ENCODE data around the gene MOCS3.
"Not testable (repeated sequence)": the region's sequence is repeated elsewhere in the genome, so short reads cannot be mapped to it uniquely, and the experiment has no call there.

MOCS3 gene

DNA sequence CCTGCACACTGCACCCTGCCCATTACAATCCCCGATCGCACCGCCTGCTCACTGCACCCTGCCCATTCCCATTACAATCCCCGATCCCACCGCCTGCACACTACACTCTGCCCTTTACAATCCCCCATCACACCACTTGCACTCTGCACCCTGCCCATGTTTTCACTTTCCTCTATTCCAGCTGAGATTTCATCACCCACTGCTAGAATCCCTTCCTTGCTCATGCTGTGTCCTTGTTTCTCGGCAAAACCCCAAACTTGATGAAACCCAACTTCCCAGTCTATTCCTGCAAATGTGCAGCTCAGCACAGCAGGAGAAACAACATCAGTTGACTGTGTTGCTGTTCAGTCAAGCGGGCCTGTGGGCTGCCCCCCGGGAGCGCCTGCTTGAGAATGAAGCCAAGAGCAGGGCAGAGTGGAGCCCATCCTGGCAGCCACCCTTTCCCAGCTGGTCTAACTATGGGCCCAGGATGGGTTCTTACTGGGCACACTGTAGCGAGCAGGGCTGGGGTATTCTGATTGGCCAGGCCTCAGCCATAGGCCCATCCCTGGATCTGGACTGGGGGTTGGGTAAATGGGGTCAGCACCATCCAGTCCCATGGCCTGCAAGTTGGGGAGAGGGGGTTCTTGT lies 17.2 kb downstream of the MOCS3 start:
- intact Hi-C loops (cut with DNase I): no loop called here
- DNase-seq: no peak

DNA sequence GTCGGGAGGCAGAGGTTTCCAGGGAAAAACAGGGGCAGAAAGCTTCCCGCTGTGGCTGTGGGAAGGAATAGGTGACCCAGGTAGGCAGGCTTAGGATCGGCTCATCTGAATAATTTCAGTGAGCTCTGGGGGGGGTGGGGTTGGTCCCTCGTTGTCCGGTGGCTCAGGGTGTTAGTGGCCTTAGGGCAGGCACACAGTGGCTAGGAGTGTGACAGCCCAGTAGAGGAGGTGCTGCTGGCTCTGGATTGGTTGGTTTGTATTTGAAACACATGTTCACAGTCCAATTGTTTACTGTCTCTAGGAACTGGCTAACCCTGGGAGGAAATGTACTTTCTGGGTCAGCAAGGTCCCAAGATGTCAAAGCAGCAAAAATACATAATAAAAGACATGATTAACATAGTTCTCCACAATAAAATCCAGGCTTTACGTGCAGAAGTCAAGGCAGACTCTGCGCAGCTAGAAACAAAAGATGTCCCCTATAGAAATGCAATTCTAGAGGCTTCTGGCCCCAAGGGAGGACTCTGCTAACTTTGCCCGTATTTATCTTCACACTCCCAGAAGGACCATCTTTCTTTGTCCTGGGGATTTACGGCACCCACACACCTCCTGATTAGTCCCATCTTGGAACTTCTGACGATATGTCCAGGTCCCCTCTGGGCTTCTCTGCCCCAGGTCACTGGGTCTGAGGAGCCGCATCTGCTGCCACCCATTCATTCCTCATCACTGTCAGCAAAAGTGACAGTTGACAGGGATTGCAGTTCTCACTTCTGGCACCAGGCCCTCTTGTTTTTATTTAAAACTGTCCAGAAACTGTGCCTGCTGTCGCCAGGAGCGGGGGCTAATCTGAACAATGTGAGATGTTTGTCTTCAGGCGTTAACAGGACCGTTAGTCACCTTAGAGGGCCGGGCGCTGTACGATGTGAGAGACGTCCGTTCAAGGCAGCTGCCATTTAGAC lies 18.7 kb downstream of the MOCS3 start:
- intact Hi-C loops (cut with DNase I): no loop called here
- no peak for DNase-seq

DNA sequence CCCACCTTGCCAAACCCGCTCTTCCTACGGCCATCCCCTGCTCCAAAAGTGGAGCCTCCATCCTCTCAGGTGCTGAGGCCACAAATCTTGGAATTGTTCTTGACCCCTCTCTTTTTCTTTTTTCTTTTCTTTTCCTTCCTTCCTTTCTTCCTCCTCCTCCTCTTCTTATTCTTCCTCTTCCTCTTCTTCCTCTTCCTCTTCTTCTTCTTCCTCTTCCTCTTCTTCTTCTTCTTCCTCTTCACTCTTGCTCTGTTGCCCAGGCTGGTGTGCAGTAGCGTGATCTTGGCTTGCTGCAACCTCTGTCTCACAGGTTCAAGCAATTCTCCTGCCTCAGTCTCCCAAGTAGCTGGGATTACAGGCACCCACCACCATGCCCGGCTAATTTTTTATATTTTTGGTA lies 19.9 kb downstream of the MOCS3 start:
- DNase-seq; intact Hi-C loops (cut with DNase I): not testable (repeated sequence)

DNA sequence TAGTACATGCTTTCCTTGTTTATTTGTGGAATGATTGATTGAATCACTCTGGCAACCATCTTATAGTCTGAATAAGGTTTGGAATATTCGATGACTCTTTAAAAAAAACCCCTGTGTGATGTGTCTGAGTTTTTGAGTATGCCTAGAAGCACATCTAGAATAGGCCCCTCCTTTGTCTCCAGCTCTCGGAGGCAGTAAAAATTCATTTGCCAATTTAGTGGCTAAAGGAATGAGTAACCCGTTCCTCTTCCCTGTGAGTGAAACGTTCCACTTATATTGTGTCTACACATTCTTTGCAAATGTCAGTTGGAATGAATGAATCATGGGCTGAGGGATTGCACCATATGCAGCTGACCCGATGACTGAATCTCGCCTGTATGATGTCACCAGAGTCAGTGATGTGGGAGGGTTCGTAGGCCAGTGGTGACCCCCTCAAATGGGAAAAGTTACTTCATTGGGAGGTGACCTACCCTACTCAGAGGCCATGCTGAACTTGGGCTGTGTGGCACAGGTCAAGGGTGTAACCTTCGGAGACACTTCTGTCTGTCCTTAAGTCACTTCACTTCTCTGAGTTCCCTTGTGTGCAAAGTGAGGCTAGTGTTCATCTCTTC lies 21.6 kb downstream of the MOCS3 start:
- intact Hi-C loops (cut with DNase I): no loop called here
- no peak for DNase-seq

DNA sequence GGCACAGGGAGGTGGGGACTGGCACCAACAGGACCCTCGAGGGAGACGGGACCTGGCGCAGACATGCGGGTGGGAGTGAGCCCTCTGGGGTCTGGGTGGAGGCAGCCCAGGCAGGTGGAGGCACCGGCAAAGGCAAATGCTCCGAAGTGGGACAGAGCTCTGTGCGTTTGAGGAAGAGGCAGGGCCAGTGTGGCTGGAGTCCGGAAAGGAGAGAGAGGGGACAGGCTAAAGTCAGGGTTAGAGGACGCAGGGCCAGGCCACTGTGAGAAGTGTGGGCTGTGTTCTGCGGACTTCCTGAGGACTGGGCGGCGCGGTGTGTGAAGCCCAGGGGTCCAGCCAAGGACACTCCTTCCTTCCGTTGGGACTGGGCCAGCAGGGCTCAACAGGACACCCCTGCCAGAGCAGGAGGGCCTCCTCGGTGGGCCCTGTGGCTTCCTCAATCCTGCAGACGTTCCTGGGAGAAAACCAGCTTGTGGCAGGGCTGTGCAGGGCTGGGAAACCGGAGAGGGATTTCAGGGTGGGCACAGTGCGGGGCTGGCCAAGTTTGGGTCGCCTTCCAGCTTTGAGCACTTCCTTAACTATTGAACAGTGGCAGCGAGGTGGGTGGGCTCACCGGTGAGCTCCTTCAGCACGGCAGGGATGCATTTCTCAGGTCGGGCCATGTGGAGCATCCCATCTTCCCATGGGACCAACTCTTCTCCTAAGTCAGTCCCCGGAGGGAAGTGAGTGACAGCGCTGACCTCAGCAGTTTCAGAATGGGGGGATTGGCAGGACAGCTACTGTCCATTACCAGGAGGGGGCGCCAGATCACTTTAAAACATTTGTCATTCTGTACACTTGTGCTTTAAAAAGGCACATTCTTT lies 22.5 kb downstream of the MOCS3 start:
- intact Hi-C loops (cut with DNase I): no loop called here
- peak; percentile 24 to 84 (median 58) for DNase-seq

DNA sequence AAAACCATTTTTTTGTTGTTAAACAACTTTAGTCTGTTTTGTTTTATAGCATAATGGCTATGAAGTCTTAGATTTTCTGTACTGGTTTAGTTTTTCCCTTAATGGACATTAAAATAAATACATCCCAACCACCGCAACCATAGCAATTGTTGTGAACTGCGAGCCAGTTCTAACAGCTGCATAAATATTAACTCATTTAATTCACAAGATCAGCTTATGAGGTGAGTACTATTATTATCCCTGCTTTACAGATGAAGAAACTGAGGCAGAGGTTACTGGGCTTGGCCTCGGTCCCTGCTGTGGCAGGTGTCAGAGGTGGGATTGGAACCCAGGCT lies 23.1 kb downstream of the MOCS3 start:
- no peak for DNase-seq
- intact Hi-C loops (cut with DNase I): no loop called here

DNA sequence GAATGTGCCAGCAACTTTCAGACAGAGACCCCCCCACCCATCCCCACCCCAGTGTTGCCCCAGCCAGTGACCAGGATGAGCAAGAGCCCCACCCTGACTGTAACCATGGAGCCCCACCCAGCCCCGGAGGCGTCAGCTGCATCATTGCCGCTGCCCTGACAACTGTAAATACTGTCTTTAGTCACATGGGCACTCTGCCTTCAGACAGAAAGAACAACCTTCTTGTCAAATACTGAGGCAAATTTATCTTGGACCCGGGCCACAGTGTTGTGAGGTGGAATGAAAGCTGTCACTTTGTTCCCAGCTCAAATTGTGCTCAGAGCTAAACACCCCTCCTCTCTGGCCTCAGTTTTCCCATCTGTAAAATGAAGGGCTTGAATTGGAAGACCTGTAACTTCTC lies 23.7 kb downstream of the MOCS3 start:
- no peak for DNase-seq
- intact Hi-C loops (cut with DNase I): no loop called here

DNA sequence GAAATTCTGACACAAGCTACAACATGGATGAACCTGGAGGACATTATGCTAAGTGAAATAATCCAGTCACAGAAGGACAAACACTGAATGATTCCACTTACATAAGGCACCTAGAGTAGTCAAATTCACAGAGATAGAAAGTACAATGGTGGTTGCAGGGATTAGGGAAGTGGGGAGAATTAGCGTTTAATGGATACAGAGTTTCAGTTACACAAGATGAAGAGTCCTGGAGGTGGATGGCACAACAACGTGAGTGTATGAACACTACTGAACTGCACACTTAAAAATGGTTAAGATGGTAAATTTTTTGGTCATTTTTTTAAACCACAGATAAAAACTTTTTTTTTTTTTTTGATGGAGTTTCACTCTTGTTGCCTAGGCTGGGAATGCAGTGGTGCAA lies 24.7 kb downstream of the MOCS3 start:
- no peak for DNase-seq
- intact Hi-C loops (cut with DNase I): no loop called here

DNA sequence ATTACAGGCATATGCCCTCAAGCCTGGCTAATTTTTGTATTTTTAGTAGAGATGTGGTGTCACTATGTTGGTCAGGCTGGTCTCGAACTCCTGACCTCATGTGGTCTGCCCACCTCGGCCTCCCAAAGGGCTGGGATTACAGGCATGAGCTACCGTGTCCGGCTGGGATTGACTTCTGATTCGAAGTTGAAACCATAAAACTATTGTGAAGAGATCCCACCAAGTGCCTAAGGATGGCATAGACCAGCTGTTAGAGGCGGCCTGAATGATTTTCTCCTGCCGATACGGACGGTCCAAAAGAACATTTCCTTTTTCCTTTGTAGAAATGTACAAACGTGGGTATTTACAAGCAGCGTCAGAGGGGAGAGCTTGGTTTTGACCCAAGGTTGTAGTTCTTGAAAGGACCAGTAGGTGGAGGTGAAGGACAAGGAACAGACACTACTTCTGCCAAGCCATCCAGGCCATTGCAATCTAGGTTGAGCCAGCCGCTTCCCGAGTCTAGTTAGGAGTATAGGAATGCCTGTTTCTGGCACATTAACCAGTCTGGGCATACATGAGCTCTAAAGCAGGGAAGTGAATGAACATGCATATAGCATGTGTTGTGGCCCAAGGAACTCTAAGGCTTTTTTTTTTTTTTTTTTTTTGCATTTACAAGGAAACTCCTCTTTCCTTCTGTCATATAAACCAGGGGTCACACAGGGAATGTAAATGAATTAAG lies 29.0 kb downstream of the MOCS3 start:
- DNase-seq: peak; percentile 25 to 90 (median 72)
- intact Hi-C loops (cut with DNase I): loop anchor here (2.0 kb wide), 1 partner anchor 319 kb away; no protein-coding TSS in a partner anchor

DNA sequence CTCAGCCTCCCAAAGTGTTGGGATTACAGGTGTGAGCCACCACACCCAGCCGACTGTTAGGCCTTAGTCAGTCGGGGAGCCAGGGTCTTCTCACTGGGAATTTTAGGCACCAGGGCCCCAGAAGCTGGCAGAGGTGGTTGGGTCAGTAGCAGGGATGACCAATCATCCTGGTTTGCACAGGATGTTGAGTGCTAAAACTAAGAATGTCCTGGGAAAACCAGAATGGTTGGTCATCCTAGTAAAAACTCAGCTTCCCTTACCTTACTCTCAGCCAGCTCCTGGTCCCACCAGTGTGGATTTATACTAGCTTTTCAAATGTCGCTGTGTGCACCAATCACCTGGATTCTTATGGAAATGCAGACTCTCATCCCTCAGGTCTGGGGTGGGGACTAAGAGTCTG lies 32.5 kb downstream of the MOCS3 start:
- DNase-seq: no peak
- intact Hi-C loops (cut with DNase I): no loop called here

DNA sequence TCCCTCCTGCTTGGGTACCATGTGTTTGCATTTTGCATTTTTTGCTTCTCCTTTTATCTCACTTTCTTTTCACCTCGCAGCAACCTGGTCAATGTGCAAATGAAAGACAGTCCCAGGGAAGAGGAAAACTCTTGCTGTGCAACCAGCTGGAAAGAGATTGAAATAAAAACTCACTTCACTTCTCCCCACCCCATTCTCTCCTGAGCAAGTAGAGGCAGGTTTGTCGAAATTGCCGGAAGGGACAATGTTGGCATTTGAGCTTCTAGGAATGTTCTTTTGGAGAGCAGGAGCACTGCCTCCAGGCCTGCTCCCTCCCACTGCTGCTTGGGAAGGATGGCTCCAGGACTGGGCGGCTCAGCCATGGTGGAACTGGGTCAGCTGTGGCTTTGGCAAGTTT lies 33.7 kb downstream of the MOCS3 start:
- intact Hi-C loops (cut with DNase I): no loop called here
- DNase-seq: no peak

DNA sequence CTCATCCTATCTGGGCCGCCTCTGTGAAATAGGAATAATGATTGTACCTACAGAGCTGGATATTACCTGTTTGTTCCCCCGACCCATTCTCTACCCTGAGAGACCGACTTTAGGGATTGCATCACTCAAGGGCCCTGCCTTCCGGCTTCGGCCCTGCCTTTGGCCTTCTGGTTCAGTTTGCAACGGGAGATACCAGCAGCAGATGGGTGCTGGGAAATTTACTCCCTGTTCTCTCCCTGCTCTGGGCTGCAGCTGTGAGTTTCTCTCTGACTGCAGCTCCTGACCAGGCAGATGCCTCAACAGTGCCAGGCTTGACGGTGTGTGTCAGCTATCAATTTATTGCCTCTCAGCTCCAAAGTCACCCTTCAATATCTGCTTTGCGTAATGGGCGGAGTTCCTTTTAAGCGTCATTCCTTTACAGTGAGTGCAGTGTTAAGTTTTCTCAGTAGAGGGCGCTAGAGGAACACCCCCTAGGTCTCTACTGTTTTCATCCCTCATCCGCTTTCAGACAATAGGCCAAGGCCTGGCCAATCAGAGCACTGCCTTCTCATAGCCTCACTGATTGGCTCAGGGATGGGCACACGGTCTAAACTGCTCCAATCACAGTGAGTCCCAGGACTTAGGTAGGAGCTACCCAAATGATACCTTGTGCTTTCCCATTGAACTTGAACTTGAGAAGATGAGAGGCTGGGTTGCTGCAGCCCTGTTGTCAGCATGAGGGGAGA lies 34.3 kb downstream of the MOCS3 start:
- intact Hi-C loops (cut with DNase I): no loop called here
- DNase-seq: peak in 2 of 42 donors; percentile 35 to 47

DNA sequence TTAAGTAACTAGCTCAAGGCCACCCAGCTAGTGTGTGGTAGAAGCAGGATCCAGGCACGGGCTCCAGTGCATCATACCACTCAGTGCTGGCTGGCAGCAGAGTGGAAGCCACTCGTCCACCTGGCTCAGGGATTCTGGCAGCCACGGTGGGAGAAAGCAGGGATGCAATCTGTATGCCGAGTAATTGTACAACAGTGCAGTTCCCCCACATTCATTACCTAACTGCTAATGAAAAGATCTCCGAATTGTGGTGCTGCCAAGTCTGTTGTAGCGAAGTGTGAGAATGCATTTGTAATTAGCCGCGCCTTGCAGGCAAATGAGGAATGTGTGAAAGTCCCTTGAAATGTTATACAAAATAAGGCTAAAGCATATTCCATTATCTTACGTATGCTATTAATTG lies 35.3 kb downstream of the MOCS3 start:
- intact Hi-C loops (cut with DNase I): no loop called here
- no peak for DNase-seq

DNA sequence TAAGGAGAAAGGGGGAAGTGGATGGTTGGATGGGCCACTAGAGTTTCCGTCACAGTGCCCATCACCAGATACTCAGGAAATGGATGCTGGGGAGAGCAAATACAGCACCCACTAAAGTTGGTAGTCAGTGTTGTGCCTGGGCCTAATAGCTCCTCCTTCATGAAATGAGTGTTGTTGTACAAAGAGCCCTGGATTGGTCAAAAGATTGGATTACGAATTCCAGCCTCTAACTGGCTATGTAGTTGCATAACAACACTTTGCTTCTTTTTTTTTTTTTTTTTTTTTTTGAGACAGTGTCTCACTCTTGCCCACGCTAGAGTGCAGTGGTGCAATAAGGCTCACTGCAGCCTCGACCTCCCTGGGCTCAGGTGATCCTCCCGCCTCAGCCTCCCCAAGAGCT lies 36.9 kb downstream of the MOCS3 start:
- DNase-seq: no peak
- intact Hi-C loops (cut with DNase I): no loop called here

DNA sequence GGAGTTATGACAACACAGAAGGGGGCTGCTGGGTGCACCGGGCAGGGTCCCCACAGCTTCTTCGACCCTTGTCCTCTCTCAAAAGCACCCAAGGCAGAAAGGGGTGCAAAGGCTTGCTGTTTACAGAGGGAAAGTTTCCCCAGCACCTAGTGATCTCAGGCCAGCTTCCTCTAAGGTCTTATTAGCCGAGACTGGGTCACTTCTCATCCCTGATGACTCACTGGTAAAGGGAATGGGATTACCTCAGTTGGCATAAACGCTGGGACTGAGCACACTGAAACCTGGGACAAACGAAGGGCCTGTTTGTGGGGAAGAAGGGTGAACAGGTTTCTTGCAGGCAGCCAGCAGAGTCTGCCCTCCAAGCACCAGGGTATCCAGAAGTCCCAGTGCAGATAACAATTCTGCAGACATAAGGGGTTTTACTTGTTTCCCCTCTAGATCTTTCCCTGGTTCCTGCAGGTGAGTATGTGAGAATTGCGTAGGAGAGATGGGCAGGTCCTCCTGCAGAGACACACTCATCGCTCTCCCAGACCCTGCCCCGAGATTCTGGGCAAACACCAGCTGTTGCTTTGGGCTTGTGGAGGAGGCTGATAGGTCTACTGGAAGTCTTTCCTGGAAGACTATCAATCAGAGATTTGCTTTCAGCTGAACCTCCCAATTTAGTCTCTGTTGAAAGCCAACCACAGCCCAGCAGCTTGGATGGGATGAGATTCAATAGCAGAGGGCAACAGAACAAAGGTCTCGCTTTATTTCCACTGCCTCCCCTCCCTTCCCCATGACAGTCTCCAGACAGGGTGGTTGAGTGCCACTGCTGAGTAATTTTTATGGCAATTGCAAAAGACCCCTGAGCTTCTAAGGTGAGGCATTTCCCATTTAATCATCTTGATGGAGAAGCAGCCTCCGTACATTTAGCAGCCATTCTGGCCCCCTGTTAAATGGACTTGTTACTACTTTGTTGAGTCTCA lies 38.6 kb downstream of the MOCS3 start:
- peak in 3 of 42 donors; percentile 5 to 47 (median 16) for DNase-seq
- intact Hi-C loops (cut with DNase I): no loop called here

DNA sequence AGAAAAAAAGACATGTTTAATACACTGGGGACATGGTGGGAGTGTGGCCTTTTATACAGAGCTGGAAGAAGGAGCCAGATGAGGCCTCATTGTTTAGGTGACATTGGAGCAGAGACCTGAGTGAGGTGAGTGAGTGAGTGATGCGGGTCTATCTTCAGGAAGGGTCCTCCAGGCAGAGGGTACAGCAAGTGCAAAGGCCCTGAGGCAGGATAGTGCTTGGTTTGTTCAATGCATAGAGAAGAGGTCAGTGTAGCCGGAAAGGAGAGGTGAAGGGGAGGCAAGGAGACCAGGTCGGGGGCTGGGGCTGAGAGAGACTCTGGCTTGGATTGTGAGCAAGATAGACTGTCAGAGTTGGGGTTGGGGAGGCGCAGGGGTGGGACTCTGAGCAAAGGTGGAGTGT lies 40.7 kb downstream of the MOCS3 start:
- intact Hi-C loops (cut with DNase I): no loop called here
- DNase-seq: no peak

All from head of caudate nucleus (tissue), 42 donors.